HepG2 (cell line): ENCODE measurements around the gene FAM114A2. TPM values are rescaled to one million over a fixed set of nuclear protein-coding genes. Genes with fewer than 3 reads are reported as not detected.

ENCODE experiments used
- ATAC-seq: fragments of 200-7000 bp; cut with Tn5 transposase; 3 replicates; pipeline ENCODE4 v1.9.1; 2020; ENCODE audit warnings: mild to moderate bottlenecking, moderate library complexity
- BruUV-seq: library from RNA; stranded (reverse); fragments of 400-500 nt; replicated peaks from 2 replicates; lab custom pipeline; 2021; lab: Mats Ljungman, UMichigan
- CTCF ChIA-PET: fragments of 300-600 bp; formaldehyde crosslinking; extraction: SDS; loops from one replicate; lab custom pipeline; 2021; ENCODE audit warnings: low total read pairs, inconsistent platforms, low intra/inter-chr PET ratio; lab: Yijun Ruan, JAX
- POLR2A ChIA-PET: fragments of 350-600 bp; sonication (Branson Sonifier 250); formaldehyde crosslinking; loops from one replicate; lab custom pipeline; 2020; ENCODE audit warnings: antibody characterized with exemption, inconsistent platforms; lab: Yijun Ruan, JAX
- DNase-seq: peaks from one replicate; pipeline ENCODE4 v3.0.0-alpha.2; 2015; ENCODE audit warnings: low spot score
- FAIRE-seq: peaks from 3 replicates; lab custom pipeline; 2011; peaks lifted over from hg19 to GRCh38; lab: Jason Lieb, UNC
- H2AFZ ChIP-seq: one replicate; pipeline ENCODE4 v1.6.1; 2011; ENCODE audit warnings: low read length, inconsistent platforms
- H3K27ac ChIP-seq: fragments of 300-600 bp; 3 replicates; pipeline ENCODE4 v1.8.0; 2011; ENCODE audit warnings: mixed run types, mild to moderate bottlenecking, mixed read lengths, low read length, inconsistent platforms; ENCODE audit not compliant: insufficient read depth; ENCODE audit errors: extremely low read length
- H3K27me3 ChIP-seq, 2 experiments: fragments of 200-600 bp in 1 of 2; 2 replicates in 1 of 2; 3 replicates in 1 of 2; pipeline versions ENCODE4 v1.6.0 to v1.8.0; 2011; ENCODE audit warnings: low read length in 2 of 2, mild to moderate bottlenecking in 2 of 2, moderate library complexity in 2 of 2, inconsistent platforms in 1 of 2; ENCODE audit not compliant: insufficient read depth in 2 of 2, control insufficient read depth in 1 of 2
- H3K36me3 ChIP-seq, 2 experiments: fragments of 200-600 bp in 1 of 2; replicated peaks in 1 of 2; 2 replicates in 1 of 2; 3 replicates in 1 of 2; pipeline versions ENCODE4 v1.5.1 to v1.8.0; 2011; ENCODE audit warnings: low read length in 2 of 2, inconsistent platforms in 1 of 2; ENCODE audit not compliant: insufficient read depth in 2 of 2, control insufficient read depth in 1 of 2
- H3K4me1 ChIP-seq: 2 replicates; pipeline ENCODE4 v1.5.1; 2012; ENCODE audit warnings: low read length, inconsistent platforms; ENCODE audit not compliant: insufficient read depth
- H3K4me2 ChIP-seq: 2 replicates; pipeline ENCODE4 v1.6.0; 2011; ENCODE audit warnings: low read depth, low read length, inconsistent platforms
- H3K4me3 ChIP-seq, 3 experiments: fragments of 200-600 bp in 1 of 3; sonication (generic), shearing (Covaris generic) in 1 of 3; replicated peaks in 1 of 3; 2 replicates each; pipeline ENCODE4 v1.5.1; 2011 to 2016; ENCODE audit warnings: low read length in 3 of 3, inconsistent platforms in 2 of 3, low read depth in 2 of 3, mild to moderate bottlenecking in 2 of 3, control low read depth in 1 of 3, mixed read lengths in 1 of 3; ENCODE audit not compliant: insufficient read depth in 1 of 3
- H3K79me2 ChIP-seq: one replicate; pipeline ENCODE4 v1.6.1; 2011; ENCODE audit warnings: low read length, inconsistent platforms; ENCODE audit not compliant: insufficient read depth
- H3K9ac ChIP-seq: 2 replicates; pipeline ENCODE4 v1.6.0; 2011; ENCODE audit warnings: mild to moderate bottlenecking, low read depth, low read length, inconsistent platforms; ENCODE audit not compliant: insufficient read depth
- H3K9me3 ChIP-seq: 2 replicates; pipeline ENCODE4 v1.5.1; 2012; ENCODE audit warnings: mild to moderate bottlenecking, low read length
- H4K20me1 ChIP-seq: 2 replicates; pipeline ENCODE4 v1.6.0; 2011; ENCODE audit warnings: inconsistent platforms, mild to moderate bottlenecking, low read length, moderate library complexity; ENCODE audit not compliant: insufficient read depth
- AKAP8 ChIP-seq: sonication (generic); formaldehyde crosslinking; IDR thresholded peaks from 2 replicates; pipeline ENCODE4 v1.5.1; 2020; ENCODE audit warnings: mild to moderate bottlenecking, missing genetic modification reagents
- BHLHE40 ChIP-seq: IDR thresholded peaks from 2 replicates; pipeline ENCODE4 v1.6.1; 2011; ENCODE audit warnings: low read length, improper control_type of control experiment
- CEBPG ChIP-seq: IDR thresholded peaks from 2 replicates; pipeline ENCODE4 v1.6.1; 2016
- DMAP1 ChIP-seq: IDR thresholded peaks from 2 replicates; pipeline ENCODE4 v1.6.1; 2016
- HNF4A ChIP-seq: sonication (generic); formaldehyde crosslinking; IDR thresholded peaks from 2 replicates; pipeline ENCODE4 v1.4.0; 2020; ENCODE audit warnings: missing genetic modification reagents
- THAP9 ChIP-seq: sonication (generic); formaldehyde crosslinking; IDR thresholded peaks from 2 replicates; pipeline ENCODE4; 2020; ENCODE audit warnings: missing genetic modification reagents, mild to moderate bottlenecking, borderline replicate concordance
- ZFAT ChIP-seq: sonication (generic); formaldehyde crosslinking; conservative IDR thresholded peaks from 2 replicates; pipeline ENCODE4 v1.8.1; 2023; ENCODE audit warnings: missing genetic modification reagents, inconsistent platforms
- ZFY ChIP-seq: sonication (generic); formaldehyde crosslinking; IDR thresholded peaks from 2 replicates; pipeline ENCODE4 v1.4.0; 2020; ENCODE audit warnings: missing genetic modification reagents
- ZKSCAN5 ChIP-seq: sonication (generic); formaldehyde crosslinking; IDR thresholded peaks from 2 replicates; pipeline ENCODE4 v1.5.1; 2020; ENCODE audit warnings: mild to moderate bottlenecking, missing genetic modification reagents
- ZNF138 ChIP-seq: sonication (generic); formaldehyde crosslinking; IDR thresholded peaks from 2 replicates; pipeline ENCODE4 v1.5.0; 2020; ENCODE audit warnings: mild to moderate bottlenecking, low read depth, missing genetic modification reagents
- ZNF232 ChIP-seq: sonication (generic); formaldehyde crosslinking; IDR thresholded peaks from 2 replicates; pipeline ENCODE4 v1.4.0; 2020; ENCODE audit warnings: missing genetic modification reagents, borderline replicate concordance
- ZNF296 ChIP-seq: sonication (generic); formaldehyde crosslinking; conservative IDR thresholded peaks from 2 replicates; pipeline ENCODE4 v1.5.0; 2020; ENCODE audit warnings: mild to moderate bottlenecking, missing genetic modification reagents
- ZNF367 ChIP-seq: sonication (generic); formaldehyde crosslinking; IDR thresholded peaks from 2 replicates; pipeline ENCODE4 v1.4.0; 2020; ENCODE audit warnings: missing genetic modification reagents, borderline replicate concordance
- ZNF557 ChIP-seq: sonication (generic); formaldehyde crosslinking; IDR thresholded peaks from 2 replicates; pipeline ENCODE4 v1.4.0; 2020; ENCODE audit warnings: missing genetic modification reagents
- ZNF83 ChIP-seq: sonication (generic); formaldehyde crosslinking; IDR thresholded peaks from 2 replicates; pipeline ENCODE4 v1.4.0; 2020; ENCODE audit warnings: missing genetic modification reagents, mild to moderate bottlenecking, borderline replicate concordance
- in situ Hi-C: cut with HindIII; loops from 2 replicates; pipeline ENCODE4 v1.10.0; 2017; ENCODE audit warnings: low pct_unique_long_range_greater_than_20kb; ENCODE audit not compliant: extremely low pct_ligation_motif_present
- intact Hi-C: fragments of 100-400 bp; cut with micrococcal nuclease; formaldehyde crosslinking; loops from one replicate; pipeline ENCODE4 v1.10.0; 2022; ENCODE audit not compliant: unreplicated experiment
- polyA plus RNA-seq, 8 experiments: library from polyadenylated mRNA; depleted of rRNA in 3 of 8; stranded (reverse) in 7 of 8; unstranded in 1 of 8; fragments of >200 nt; fragmentation: Illumina TruSeq in 4 of 8; extraction: Trizol in 4 of 8; gene quantifications; 2 replicates each; pipeline versions ENCODE4 v1.2.1 to v1.2.3, GENCODE V29; 2011 to 2016; ENCODE audit warnings: low read depth in 4 of 8, missing spikeins in 1 of 8, mixed read lengths in 1 of 8; ENCODE audit not compliant: insufficient read depth in 1 of 8
- total RNA-seq, 5 experiments: library from RNA; depleted of rRNA; stranded (reverse); fragments of >200 nt; fragmentation: Illumina TruSeq; extraction: Trizol; gene quantifications; 2 replicates each; pipeline ENCODE4 v1.2.3, GENCODE V29; 2016; ENCODE audit warnings: low read depth in 1 of 5
- TF ChIP-seq, protein P1 (sequence below): sonication (generic); formaldehyde crosslinking; IDR thresholded peaks from 2 replicates; pipeline ENCODE4 v1.8.0; 2022; ENCODE audit warnings: mild to moderate bottlenecking, missing genetic modification reagents, moderate library complexity
- TF ChIP-seq, protein P2 (sequence below): sonication (generic); formaldehyde crosslinking; conservative IDR thresholded peaks from 2 replicates; pipeline ENCODE4 v1.8.1; 2023; ENCODE audit warnings: missing genetic modification reagents
- TF ChIP-seq, protein P3 (sequence below): sonication (generic); formaldehyde crosslinking; IDR thresholded peaks from 2 replicates; pipeline ENCODE4 v1.8.0; 2022; ENCODE audit warnings: missing genetic modification reagents, mild to moderate bottlenecking, moderate library complexity, borderline replicate concordance

Gene FAM114A2
- total and polyA plus RNA-seq, 2 of the 13 experiments (the other 11 are each of a cell fraction or from before 2014, with no cell fraction given): 6.9 to 11.4 TPM

DNA sequence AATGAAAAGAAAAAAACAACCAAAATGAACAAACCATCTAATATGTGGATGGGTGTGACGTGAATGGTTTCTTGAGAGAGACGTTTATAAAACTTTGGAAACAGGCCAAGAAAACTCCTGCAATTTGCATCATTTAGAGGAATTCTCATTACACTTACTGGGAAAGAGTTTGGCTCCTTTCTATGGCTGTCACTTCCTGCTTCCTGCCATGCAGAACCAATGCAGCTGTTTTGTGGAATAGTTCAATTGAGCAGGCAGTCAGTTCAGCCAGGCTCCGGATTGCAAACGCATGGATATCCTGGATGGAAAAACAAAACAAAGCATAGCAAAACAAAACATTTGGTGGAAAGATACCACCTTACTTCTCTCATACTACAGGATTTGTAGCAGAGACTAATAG is 36.6 kb downstream of the FAM114A2 start (continued):
- no peak for TF ChIP-seq CEBPG (CRISPR knock-in tag)

DNA sequence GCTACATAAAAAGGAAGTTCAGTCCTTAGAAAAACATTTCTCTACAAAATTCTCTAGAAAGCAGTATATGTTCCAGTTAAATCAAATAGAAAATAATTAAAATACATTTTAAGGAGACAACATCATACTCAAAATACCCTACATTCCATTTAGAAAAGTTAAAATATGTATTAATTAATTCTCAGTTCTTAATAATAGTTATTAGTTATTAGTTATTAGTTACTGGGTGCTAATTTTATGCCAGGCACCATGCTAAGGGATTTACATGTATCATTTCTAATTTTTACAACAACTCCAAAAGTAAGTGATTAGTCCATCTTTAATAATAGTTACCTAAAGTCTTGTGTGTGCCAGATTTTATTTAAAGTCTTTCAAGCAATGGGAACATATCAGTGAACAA is 38.0 kb downstream of the FAM114A2 start:
- no peak for DNase-seq
- no peaks in the 10 kb centered on the region for H3K36me3 ChIP-seq
- H3K4me2 ChIP-seq: no peak overlapping the region
- no peak for FAIRE-seq
- no peaks in the 10 kb centered on the region for H4K20me1 ChIP-seq
- H3K79me2 ChIP-seq: no peaks in the 10 kb centered on the region
- intact Hi-C loops: no loop called here
- BruUV-seq: no TSS peak
- no peak for ATAC-seq
- H3K4me1 ChIP-seq: no peaks in the 10 kb centered on the region
- no peak overlapping the region for H2AFZ ChIP-seq
- CTCF ChIA-PET: no interaction called here
- H3K4me3 ChIP-seq: no peak overlapping the region
- in situ Hi-C loops: no loop called here
- POLR2A ChIA-PET: no interaction called here
- H3K27ac ChIP-seq: no peak overlapping the region
- no peak overlapping the region for H3K9ac ChIP-seq
- no peaks in the 10 kb centered on the region for H3K9me3 ChIP-seq
- no peaks in the 10 kb centered on the region for H3K27me3 ChIP-seq
- TF ChIP-seq THAP9 (CRISPR knock-in tag) (no peak), ZNF367 (no peak), ZNF557 (CRISPR knock-in tag) (no peak), BHLHE40 (no peak), ZNF83 (CRISPR knock-in tag) (no peak), ZFAT (CRISPR knock-in tag) (no peak), ZNF232 (CRISPR knock-in tag) (no peak), DMAP1 (no peak), HNF4A (CRISPR knock-in tag) (no peak), ZFY (CRISPR knock-in tag) (no peak), ZNF296 (CRISPR knock-in tag) (no peak), AKAP8 (CRISPR knock-in tag) (no peak), ZNF138 (CRISPR knock-in tag) (no peak), ZKSCAN5 (no peak)
- TF ChIP-seq, protein P1, sequence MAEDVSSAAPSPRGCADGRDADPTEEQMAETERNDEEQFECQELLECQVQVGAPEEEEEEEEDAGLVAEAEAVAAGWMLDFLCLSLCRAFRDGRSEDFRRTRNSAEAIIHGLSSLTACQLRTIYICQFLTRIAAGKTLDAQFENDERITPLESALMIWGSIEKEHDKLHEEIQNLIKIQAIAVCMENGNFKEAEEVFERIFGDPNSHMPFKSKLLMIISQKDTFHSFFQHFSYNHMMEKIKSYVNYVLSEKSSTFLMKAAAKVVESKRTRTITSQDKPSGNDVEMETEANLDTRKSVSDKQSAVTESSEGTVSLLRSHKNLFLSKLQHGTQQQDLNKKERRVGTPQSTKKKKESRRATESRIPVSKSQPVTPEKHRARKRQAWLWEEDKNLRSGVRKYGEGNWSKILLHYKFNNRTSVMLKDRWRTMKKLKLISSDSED: no peak
- TF ChIP-seq, protein P2, sequence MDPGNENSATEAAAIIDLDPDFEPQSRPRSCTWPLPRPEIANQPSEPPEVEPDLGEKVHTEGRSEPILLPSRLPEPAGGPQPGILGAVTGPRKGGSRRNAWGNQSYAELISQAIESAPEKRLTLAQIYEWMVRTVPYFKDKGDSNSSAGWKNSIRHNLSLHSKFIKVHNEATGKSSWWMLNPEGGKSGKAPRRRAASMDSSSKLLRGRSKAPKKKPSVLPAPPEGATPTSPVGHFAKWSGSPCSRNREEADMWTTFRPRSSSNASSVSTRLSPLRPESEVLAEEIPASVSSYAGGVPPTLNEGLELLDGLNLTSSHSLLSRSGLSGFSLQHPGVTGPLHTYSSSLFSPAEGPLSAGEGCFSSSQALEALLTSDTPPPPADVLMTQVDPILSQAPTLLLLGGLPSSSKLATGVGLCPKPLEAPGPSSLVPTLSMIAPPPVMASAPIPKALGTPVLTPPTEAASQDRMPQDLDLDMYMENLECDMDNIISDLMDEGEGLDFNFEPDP (CRISPR knock-in tag): no peak
- TF ChIP-seq, protein P3, sequence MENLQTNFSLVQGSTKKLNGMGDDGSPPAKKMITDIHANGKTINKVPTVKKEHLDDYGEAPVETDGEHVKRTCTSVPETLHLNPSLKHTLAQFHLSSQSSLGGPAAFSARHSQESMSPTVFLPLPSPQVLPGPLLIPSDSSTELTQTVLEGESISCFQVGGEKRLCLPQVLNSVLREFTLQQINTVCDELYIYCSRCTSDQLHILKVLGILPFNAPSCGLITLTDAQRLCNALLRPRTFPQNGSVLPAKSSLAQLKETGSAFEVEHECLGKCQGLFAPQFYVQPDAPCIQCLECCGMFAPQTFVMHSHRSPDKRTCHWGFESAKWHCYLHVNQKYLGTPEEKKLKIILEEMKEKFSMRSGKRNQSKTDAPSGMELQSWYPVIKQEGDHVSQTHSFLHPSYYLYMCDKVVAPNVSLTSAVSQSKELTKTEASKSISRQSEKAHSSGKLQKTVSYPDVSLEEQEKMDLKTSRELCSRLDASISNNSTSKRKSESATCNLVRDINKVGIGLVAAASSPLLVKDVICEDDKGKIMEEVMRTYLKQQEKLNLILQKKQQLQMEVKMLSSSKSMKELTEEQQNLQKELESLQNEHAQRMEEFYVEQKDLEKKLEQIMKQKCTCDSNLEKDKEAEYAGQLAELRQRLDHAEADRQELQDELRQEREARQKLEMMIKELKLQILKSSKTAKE (CRISPR knock-in tag): no peak
